DMS53 treated with DMSO at 0.1 percent for 48 hours (cell line): ENCODE results near the gene HERPUD2.
"Not testable (repeated sequence)": the region's sequence is repeated elsewhere in the genome, so short reads cannot be mapped to it uniquely, and the experiment has no call there.

Experiments
- DNase-seq: peaks from one replicate; lab custom pipeline; 2025; ENCODE audit not compliant: unreplicated experiment; lab: John Stamatoyannopoulos, UW

Gene HERPUD2

DNA sequence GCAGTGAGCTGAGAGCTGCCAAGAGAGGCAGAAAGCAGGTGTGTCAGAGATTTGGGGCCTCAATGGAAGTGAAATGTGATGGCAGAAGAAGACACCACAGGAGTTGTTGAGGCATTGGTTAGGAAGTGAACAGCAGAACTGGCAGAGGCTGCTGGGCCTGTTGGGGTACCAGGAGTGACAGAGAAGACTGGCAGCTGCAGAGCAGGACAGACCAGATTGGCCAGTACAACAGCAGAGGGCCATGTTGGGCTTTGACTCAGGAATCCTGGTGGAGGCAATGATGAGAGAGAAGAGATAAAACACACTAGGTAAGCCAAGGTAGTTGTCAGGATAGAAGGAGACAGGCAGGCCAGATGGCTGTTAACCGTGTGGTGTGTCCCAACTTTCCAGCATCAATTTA is 19.9 kb upstream of the HERPUD2 start:
- DNase-seq = no peak

DNA sequence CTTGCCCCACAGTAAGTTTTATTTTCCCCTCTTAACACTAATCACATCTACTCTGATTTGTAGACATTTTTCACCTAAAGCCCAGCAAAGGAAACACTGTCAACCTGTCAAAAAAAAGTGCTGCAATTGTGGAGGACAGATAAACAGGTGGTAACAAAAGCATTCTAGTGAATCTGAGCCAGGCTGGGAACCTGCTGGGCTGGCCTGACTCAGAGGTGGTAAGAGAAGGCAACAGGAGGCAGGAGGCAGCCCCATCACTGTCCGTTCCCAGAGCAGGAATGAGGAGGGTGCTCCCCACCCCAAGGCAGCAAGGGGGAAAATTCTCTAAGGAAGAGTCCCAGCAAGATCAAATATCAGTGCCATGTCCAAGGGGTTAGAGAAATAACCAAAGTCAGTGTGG is 19.5 kb upstream of the HERPUD2 start:
- DNase-seq = no peak

DNA sequence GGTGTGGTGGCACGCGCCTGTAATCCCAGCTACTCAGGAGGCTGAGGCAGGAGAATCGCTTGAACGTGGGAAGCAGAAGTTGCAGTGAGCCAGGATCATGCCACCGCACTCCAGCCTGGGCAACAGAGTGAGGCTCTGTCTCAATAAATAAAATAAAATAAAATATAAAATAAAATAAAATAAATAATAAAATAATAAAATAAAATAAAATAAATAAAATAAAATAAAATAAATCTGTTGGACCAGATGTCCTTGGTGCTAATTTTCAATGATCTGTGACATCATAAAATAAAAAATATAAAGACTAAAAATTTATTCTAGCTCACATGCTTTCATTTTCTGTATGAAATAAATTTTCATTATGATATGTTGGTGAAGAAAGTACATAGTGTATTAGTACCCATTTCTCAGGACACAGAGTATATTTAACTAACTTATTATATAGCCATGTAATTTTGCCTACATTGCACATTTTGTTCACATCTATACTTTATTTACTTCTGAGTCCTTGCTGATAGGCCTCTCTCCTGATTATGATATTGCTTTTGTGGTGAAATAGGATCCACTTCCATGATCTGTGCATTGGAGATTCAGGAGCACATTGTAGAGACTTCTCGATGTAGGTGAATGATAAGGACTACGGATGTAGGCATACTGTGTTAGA is 17.8 kb upstream of the HERPUD2 start:
- no peak for DNase-seq

DNA sequence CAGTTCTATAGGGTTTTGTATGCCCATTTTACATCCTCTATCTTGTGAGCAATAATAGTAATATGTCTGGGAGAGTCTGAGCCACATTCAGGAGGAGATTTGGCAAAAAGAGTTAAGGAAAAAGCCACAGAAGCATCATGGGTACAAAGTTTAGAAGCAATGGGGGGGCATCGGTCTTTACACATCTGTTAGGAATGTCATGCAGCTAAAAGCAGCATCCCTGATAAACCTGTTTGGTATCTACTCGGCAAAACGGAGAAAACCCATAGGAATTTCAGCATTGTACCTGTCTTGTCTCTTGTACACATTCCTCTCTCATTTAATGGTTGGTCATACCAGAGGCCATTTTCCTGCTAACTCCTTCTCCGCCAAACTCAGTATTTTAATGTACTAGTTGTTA is 12.5 kb upstream of the HERPUD2 start:
- no peak for DNase-seq

DNA sequence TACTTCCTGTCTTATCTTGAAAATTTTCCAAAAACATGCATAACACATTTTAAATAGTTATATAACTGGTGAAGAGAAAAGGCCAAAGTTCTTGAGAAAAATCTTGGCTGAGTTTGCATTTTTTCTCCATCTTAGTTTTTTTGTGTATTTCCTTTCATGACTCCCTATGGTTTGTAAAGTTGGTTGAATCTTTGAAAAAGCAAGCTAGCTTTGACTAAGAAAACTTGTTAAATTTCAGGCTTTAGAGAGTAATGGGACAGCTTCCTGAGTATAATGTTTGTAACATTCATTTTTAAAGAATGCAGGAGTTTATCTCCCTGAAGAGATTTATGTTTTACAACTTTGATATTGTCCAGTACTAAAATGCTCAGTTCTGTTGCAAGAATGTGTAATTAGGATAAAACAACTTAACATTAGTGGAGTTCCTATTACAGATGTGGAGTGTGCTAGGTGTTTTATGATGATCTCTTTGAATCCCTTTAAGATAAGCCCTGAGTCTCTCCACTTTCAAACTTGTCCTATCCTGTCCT is 11.1 kb upstream of the HERPUD2 start:
- DNase-seq = no peak

DNA sequence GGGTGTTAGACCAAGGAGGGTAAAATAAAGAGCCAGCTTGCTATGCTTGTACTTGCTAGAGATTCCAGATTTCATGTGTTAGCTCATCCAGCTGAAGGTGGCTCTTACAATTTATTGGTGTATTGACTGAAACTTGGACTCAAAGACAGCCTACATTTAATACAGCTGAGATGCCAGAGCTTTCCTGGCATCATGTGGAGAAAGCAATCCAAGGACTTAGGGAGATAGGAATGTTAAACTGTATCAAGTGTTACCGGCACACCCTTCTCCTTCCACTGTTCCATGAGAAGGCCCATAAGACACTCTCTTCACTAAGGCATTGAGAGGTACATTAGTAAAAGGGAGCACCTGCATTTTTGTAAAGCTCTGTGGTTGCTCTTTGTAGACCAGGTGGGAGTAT is 9.3 kb upstream of the HERPUD2 start:
- no peak for DNase-seq

DNA sequence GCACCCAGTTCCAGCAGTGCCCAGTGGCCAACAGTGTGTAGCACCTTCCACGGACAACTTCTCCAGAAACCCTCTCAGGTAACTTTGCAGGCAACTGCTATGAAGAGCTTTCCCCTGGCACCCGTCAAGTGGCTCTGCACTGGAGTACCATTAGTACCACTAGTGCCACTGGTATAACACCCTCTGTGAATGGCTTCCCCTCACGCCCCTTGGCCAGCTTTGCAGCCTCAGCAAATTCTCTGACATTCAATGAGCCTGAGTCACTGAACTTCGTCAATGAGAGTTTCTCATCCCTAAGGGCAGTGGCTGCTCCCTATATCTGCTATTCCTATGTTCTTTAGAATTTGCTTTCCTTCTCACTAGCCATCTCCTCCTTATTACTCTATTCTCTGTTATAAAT is 7.6 kb upstream of the HERPUD2 start:
- no peak for DNase-seq

DNA sequence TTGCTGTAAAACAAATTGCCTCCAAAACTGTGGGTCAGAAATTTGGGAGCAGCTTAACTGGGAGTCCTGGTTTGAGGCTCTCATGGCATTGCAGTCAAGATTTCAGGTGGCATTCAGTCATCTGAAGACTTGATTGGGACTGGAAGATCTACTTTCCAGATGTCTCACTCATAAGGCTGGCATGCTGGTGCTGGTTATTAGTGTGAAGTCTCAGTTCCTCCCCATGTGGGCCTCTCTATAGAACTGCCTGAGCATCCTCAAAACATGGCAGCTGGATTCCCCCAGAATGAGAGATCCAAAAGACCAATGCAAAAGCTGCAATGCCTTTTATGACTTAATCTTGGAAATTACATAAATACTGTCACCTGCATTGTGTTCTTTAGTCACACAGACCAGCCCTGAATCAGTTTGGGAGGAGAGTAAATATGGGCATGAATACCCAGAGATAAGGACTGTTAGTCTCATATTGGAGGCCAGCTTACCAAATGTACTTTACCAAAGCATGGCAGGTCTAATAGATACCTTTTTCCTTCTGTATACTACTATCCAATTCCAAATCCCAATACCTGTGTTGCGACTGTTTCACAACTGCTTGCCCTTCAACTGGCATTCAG is 6.5 kb upstream of the HERPUD2 start:
- no peak for DNase-seq

DNA sequence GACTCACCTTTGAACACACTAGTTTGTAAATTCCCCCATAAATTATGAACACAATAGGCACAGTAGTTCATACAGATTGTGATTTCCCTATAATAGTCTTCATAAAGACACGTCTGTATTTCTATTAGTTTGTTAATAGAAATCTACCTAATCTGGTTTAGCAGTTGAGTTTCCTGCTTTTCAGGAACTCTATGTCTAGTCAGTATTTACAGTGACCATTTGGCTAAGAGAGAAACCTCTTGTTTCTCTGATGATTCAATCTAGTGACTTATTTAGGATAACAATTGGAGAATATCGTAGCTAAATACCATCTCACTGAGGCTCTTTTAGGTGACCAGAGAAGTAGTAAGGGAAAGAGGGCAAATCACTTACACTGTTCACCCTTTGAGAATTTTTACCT is 5.9 kb upstream of the HERPUD2 start:
- DNase-seq = no peak

DNA sequence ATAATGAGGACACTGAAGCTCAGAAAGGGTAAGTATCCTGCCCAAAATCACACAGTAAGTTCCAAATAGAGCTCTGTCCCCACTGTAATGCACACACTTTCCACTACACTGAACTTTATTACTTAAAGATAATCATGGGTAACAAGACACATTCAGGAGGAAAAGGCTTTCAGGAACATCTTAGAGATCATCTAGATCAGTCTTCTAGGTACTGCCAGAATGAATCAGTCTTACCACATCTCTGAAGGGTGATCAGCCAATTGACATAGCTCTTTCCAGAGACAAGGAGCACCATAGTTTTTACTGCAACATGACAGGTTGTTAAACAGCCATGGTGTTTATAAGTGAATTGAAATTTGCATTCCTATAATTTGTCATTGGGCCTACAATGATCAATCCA is 5.4 kb upstream of the HERPUD2 start:
- no peak for DNase-seq

DNA sequence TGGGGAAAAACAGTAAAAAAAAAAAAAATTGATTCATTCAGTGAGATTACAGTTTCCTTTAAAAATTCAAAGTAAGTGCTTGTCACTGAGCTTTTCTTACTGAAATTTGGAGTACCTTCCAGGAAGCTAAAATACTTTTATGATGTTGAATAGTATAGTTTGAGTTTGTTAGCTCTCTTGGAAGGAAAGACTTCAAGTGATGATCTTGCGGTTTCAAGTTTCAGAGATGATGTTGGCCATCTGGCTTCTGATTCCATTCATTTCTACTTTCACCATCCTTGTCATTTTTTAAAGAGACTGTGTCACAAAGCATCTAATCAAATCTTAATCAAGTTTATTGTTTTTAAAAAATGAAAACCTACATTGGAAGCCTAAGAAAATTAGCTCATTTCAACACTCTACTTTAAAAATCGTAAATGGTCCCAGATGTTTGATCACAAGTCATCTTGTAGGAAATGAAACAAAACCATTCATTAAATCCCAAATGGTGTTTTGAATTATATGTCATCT is 4.9 kb upstream of the HERPUD2 start:
- no peak for DNase-seq

DNA sequence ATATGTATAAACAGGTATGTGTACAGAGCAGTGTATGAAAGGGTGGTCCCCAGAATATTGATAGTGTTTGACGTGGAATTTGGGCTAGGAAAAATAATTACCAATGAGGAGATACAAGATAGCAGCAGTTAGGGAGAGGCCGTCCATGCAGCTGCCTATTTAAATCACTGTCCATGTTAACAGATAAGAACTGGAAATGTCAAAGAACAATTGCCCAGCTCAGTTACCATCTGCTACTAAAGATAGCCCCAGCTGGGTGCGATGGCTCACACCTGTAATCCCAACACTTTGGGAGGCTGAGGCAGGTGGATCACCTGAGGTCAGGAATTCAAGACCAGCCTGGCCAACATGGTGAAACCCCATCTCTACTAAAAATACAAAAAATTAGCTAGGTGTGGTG is 3.4 kb upstream of the HERPUD2 start:
- not testable (repeated sequence) for DNase-seq

DNA sequence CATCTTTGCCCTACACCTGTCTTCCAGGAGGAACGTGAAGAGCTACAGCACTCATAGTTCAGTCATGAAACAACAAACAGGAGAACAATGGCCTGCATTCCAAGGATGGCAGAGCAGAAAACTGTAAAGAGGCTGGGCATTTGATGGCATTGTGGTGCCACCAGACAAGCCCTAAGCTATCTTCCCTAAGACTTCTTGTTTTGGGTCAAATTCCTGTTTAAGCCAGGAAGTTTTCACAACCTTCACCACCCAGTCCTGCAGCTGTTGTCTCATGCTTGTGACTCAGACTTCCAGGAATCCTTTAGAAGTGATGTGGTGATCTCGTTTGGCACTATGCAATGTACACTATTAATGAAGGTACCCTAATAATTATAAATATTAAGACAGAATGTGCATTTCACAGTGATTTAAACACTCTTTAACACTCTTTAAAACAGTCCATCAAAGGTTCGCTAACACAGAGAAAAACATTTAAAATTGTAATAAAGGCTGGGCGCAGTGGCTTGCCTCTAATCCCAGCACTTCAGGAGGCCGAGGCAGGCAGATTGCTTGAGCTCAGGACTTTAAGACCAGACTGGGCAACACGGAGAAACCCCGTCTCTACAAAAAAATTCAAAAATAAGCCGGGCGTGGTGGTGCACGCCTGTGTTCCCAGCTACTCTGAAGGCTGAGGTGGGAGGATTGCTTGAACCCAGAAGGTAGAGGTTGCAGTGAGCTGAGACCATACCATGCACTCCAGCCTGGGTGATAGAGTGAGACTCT is 2.7 kb upstream of the HERPUD2 start:
- DNase-seq = no peak

DNA sequence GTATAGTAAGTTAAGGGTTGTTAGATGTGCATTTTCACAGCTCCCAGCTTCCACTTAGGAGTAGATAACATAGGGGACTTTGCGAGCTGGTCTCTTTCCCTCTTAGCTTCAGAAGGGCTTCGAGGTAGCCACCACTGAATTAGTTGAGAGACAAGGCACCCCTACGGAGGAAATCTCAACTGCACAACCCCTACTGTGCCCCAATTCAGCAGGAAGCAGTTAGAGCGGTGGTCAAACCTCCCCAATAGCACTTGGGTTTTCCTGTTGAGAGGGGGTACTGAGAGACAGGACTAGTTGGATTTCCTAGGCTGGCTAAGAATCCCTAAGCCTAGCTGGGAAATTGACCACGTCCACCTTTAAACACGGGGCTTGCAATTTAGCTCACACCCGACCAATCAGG is 1.1 kb upstream of the HERPUD2 start:
- no peak for DNase-seq

DNA sequence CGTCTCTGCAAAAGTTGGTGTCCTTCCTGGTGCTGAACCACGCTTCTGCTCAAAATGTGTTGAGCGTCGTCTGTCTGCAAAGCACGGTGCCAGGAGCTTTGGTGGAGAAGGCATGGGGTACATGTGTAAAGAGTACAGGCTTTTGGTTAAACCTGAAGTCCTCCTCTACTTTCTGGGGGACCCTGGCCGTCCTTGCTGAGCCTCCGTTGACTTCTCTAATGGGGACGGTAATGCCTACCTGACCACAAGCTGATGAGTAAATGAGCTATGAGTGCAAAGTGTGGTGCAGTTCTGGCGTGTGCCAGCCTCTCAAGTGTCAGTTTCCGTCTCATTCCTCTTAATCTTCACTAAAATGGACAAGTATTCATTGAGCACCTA is 527 bp upstream of the HERPUD2 start:
- DNase-seq = no peak

DNA sequence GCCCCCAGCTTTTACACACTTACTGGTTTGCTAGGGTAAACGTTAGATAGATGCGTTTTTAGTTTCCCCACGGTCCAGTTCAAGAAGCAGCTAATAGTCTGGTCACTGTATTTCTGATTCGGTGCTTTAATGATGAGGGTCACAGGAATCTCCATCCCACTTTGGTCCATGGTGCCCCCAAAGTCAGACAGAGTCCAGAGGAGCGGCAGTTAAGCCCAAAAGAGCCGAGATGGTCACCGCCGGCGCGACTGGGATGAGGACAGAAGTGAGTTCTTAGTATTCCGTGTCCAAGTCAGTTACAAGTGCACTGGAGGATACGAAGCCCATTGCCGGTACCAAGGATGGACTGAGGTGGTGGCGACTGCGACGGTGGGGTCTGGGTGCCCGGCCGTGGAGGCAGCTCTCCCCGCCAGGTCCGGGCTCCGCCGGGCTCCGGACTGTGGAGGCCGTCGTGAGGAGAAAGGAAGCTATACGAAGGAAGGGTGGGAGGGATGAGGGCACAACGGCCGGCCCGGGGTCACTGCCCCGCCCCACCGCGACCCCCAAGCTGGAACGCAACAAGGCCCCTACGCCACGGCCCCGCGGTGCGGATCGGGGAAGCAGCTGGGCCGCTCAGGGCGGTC is 663 bp downstream of the HERPUD2 start:
- no peak for DNase-seq

DNA sequence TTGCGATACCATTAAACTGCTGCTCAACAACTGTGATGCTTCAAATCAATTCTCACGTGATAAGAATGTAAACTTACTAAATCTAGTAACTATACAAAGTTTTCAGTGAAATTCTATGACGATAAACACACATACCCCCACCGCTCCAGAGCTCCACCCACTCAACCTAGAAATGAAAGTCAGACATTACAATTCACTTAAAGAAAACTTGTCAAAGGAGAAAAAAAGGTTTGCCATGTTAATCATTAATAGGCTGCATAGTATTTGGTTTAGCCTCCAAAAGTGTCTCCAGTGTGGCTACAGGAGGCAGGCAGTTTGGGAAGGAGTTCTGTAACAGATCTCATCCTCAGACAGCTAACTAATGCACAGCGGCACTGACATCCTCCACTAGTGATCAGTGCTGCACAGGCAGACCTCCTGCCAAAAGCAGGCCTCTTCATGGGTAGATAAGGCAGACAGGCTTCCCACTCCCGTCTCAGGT is 3.1 kb downstream of the HERPUD2 start:
- no peak for DNase-seq

DNA sequence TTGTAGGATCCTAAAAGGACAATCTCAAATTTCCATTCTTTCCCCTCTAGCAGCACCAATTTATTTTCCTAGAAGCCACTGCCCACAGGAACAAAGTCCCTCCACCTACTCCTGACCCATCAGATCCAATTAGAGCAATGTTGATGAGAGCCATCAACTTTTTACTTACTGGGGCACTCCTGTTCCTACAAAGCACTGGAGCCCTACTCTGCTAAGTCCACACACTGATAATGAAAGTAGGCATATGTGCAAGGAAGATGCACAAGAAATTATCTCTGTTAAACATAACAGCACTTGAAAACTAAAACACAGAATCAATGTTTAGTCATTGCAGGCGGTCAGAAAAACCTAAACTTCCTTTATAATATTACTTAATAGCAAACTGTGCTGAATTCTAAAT is 3.6 kb downstream of the HERPUD2 start:
- DNase-seq = no peak

DNA sequence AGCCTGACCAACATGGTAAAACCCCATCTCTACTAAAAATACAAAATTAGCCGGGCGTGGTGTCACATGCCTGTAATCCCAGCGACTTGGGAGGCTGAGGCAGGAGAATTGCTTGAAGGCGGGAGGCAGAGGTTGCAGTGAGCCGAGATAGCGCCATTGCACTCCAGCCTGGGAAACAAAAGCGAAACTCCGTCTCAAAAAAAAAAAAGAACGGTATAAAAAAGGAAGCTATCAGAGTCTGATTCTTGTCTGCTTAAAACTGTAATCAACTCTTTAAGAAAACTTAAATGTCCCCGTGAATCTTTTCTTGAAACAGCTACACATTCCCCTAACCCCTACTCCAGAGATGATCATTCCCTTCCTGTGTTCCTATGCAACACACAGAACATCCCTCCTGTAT is 4.3 kb downstream of the HERPUD2 start:
- not testable (repeated sequence) for DNase-seq

DNA sequence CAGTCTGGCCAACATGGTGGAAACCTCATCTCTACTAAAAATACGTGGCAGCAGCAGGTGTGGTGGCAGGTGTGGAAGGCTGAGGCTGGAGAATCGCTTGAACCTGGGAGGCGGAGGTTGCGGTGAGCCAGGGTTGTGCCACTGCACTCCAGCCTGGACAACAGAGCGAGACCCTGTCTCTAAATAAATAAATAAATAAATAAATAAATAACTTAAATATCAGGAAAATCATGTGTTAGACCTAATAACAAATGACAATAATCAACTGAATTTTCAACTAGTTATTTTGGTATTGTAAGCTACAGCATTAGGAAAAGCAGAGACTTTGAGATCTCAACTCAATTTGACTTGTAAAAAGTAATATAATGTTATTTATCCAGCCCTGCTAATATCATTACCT is 9.2 kb downstream of the HERPUD2 start:
- DNase-seq = no peak

DNA sequence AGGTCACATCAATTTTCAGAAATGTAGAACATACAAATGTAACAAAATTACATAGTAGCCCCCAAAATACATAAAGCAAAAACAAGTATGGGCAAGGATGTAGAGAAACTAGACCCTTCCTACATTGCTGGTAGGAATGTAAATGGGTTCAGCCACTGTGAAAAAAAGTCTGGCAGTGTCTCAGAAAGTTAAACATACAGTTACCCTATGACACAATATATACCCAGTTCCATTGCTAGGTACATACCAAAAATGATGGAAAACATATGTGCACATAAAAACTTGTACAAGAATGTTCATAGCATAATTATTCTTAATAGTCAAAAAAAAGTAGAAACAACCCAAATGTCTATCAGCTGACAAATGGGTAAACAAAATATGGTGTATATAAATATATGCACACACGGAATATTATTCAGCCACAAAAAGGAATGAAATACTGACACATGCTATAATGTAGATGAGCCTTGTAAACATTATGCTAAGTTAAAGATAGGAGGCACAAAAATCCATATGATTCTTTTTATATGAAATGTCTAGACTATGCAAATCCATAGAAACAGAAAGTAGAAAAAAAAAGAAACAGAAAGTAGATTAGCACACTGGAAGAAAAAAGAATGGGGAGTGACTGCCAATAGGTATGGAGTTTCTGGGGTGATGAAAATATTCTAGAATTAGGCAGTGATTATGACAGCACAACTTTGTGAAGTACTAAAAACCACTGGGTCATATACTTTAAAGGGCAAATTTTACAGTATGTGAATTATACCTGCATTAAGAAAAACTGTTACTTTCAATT is 13.5 kb downstream of the HERPUD2 start:
- DNase-seq = no peak
